SK-N-SH (cell line): ENCODE data around the gene TMEM114. TPM values are rescaled to one million over a fixed set of nuclear protein-coding genes. Genes with fewer than 3 reads are reported as not detected.

Source experiments
- CTCF ChIA-PET: fragments of 300-600, 350-600 bp; formaldehyde crosslinking; extraction: SDS; loops from one replicate; lab custom pipeline; 2021; lab: Yijun Ruan, JAX
- POLR2A ChIA-PET: fragments of 350-600 bp; sonication (Branson Sonifier 250); formaldehyde crosslinking; extraction: SDS; loops from one replicate; lab custom pipeline; 2020; ENCODE audit warnings: antibody characterized with exemption, inconsistent platforms; lab: Yijun Ruan, JAX
- DNase-seq: peaks from one replicate; pipeline ENCODE4 v3.0.0; 2012
- H2AFZ ChIP-seq: fragments of 200-600 bp; sonication (generic); 2 replicates; pipeline ENCODE4 v1.8.1; 2016; ENCODE audit warnings: antibody characterized with exemption, mild to moderate bottlenecking, low read depth
- H3F3A ChIP-seq: fragments of 200-600 bp; sonication (generic); replicated peaks from 2 replicates; pipeline ENCODE3; 2016; ENCODE audit warnings: antibody characterized with exemption, mild to moderate bottlenecking; ENCODE audit not compliant: insufficient read depth
- H3K27ac ChIP-seq, 2 experiments: fragments of 200-500 bp in 1 of 2; fragments of 200-600 bp in 1 of 2; sonication (Bioruptor generic) in 1 of 2; sonication (generic), shearing (Covaris generic) in 1 of 2; 2 replicates each; pipeline versions ENCODE4 v1.5.1 to v1.6.1; 2014 to 2016; ENCODE audit warnings: low read depth in 2 of 2, inconsistent platforms in 1 of 2, low read length in 1 of 2, mild to moderate bottlenecking in 1 of 2, mixed read lengths in 1 of 2
- H3K27me3 ChIP-seq: fragments of 200-600 bp; sonication (generic), shearing (Covaris generic); 2 replicates; pipeline ENCODE4 v1.6.1; 2016; ENCODE audit warnings: mixed run types; ENCODE audit not compliant: insufficient read depth
- H3K36me3 ChIP-seq, 2 experiments: fragments of 200-500 bp in 1 of 2; fragments of 200-600 bp in 1 of 2; sonication (Bioruptor generic) in 1 of 2; sonication (generic) in 1 of 2; replicated peaks in 1 of 2; 2 replicates each; pipeline versions ENCODE3 to v1.5.1; 2014 to 2016; ENCODE audit warnings: low read length in 1 of 2, mild to moderate bottlenecking in 1 of 2; ENCODE audit not compliant: insufficient read depth in 2 of 2, control insufficient read depth in 1 of 2
- H3K4me1 ChIP-seq, 2 experiments: fragments of 200-500 bp in 1 of 2; fragments of 200-600 bp in 1 of 2; sonication (Bioruptor generic) in 1 of 2; sonication (generic), shearing (Covaris generic) in 1 of 2; 2 replicates each; pipeline versions ENCODE4 v1.5.1 to v1.6.1; 2014 to 2016; ENCODE audit warnings: low read depth in 1 of 2, low read length in 1 of 2, mixed run types in 1 of 2; ENCODE audit not compliant: insufficient read depth in 2 of 2, control insufficient read depth in 1 of 2
- H3K4me2 ChIP-seq: fragments of 200-600 bp; sonication (generic), shearing (Covaris generic); 2 replicates; pipeline ENCODE4 v1.6.1; 2017; ENCODE audit warnings: mixed run types
- H3K4me3 ChIP-seq, 2 experiments: fragments of 200-500 bp in 1 of 2; fragments of 200-600 bp in 1 of 2; sonication (Bioruptor generic) in 1 of 2; sonication (generic), shearing (Covaris generic) in 1 of 2; 2 replicates each; pipeline versions ENCODE4 v1.5.1 to v1.8.1; 2014 to 2016; ENCODE audit warnings: low read depth in 2 of 2, inconsistent platforms in 1 of 2, low read length in 1 of 2, mild to moderate bottlenecking in 1 of 2, mixed read lengths in 1 of 2, moderate library complexity in 1 of 2
- H3K79me2 ChIP-seq: fragments of 200-600 bp; sonication (generic); 2 replicates; pipeline ENCODE4 v1.8.1; 2017; ENCODE audit warnings: mild to moderate bottlenecking; ENCODE audit not compliant: insufficient read depth
- H3K9ac ChIP-seq: fragments of 200-600 bp; sonication (generic); 2 replicates; pipeline ENCODE4 v1.6.1; 2017; ENCODE audit warnings: mixed run types
- H3K9me2 ChIP-seq: fragments of 200-600 bp; sonication (generic); 2 replicates; pipeline ENCODE4 v1.6.1; 2017; ENCODE audit warnings: mixed run types
- H3K9me3 ChIP-seq: fragments of 200-600 bp; sonication (generic); 2 replicates; pipeline ENCODE4 v1.6.1; 2017; ENCODE audit warnings: mixed run types, mild to moderate bottlenecking, moderate library complexity
- H4K20me1 ChIP-seq: fragments of 200-600 bp; sonication (generic); 2 replicates; pipeline ENCODE4 v1.6.1; 2017; ENCODE audit warnings: mild to moderate bottlenecking, mixed run types; ENCODE audit not compliant: insufficient read depth
- ELF1 ChIP-seq: IDR thresholded peaks from 2 replicates; pipeline ENCODE4 v1.4.0; 2012
- GABPA ChIP-seq: IDR thresholded peaks from 2 replicates; pipeline ENCODE4 v1.4.0; 2012; ENCODE audit warnings: low read depth, mild to moderate bottlenecking
- NRF1 ChIP-seq: IDR thresholded peaks from 2 replicates; pipeline ENCODE4 v1.6.1; 2012; ENCODE audit warnings: low read depth, mild to moderate bottlenecking, low read length
- POLR2AphosphoS5 ChIP-seq: IDR thresholded peaks from 2 replicates; pipeline ENCODE4 v1.6.1; 2012; ENCODE audit warnings: low read depth, low read length
- RCOR1 ChIP-seq: fragments of 150-350 bp; IDR thresholded peaks from 2 replicates; pipeline ENCODE4 v1.6.1; 2017; ENCODE audit warnings: antibody characterized with exemption, low read length
- TAF1 ChIP-seq: IDR thresholded peaks from 2 replicates; pipeline ENCODE4 v1.6.1; 2012; ENCODE audit warnings: low read depth, mild to moderate bottlenecking, low read length, moderate library complexity, borderline replicate concordance
- TEAD4 ChIP-seq: IDR thresholded peaks from 2 replicates; pipeline ENCODE4 v1.4.0; 2012; ENCODE audit warnings: mild to moderate bottlenecking, borderline replicate concordance; ENCODE audit not compliant: insufficient read depth
- YY1 ChIP-seq: IDR thresholded peaks from 2 replicates; pipeline ENCODE4 v1.4.0; 2012; ENCODE audit warnings: low read depth, mild to moderate bottlenecking
- WGBS: methylation state at CpG from one replicate; pipeline ENCODE4 v1.1.6; 2017; ENCODE audit warnings: low lambda C conversion rate; 5-methylcytosine and 5-hydroxymethylcytosine counted together
- polyA plus RNA-seq, 3 experiments: library from polyadenylated mRNA; depleted of rRNA; stranded (reverse); fragments of >200 nt; gene quantifications; 2 replicates each; pipeline ENCODE4 v1.2.3, GENCODE V29; 2012
- TF ChIP-seq, protein P1 (sequence below): IDR thresholded peaks from 2 replicates; pipeline ENCODE4; 2012
- TF ChIP-seq, protein P2 (sequence below): fragments of 200-600 bp; sonication (generic); IDR thresholded peaks from 2 replicates; pipeline ENCODE4 v1.6.1; 2017; ENCODE audit warnings: antibody characterized with exemption, mild to moderate bottlenecking, moderate library complexity
- TF ChIP-seq, protein P3 (sequence below): IDR thresholded peaks from 2 replicates; pipeline ENCODE4 v1.4.0; 2012; ENCODE audit warnings: low read depth

The TMEM114 gene
- polyA plus RNA-seq, 1 of the 3 experiments (the other 2 are of a cell fraction) = not detected

DNA sequence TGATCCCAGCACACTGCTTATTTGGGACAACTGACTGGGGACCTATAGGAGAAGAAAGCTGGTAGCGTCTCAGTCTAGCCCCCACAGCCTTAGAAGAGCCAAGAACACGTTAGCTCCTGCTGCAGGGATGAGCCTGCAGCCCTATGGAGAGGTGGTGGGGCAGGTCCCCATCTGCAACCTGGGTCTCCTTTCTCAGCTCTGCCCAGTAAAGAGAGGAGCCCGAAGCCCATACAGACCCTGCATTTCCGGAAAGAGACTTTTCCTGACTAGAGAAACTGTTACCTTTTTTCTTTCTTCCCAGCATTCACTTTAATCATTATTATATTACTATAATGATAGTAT lies 32.0 kb upstream of the TMEM114 start:
- Histone ChIP-seq H3K79me2 (peaks cover 50% of the 10 kb centered on the region), H3K9me3 (no peaks in the 10 kb centered on the region), H3K9ac (peak overlapping the region; percentile 84), H4K20me1 (peaks cover 7% of the 10 kb centered on the region; the same call in 1 of the 2 replicates), H3K27ac (peak overlapping the region; percentile 59 to 70; a peak in 2 of 4 replicates), H3K9me2 (no peaks in the 10 kb centered on the region), H3K4me2 (peak overlapping the region; percentile 94), H3K36me3 (peaks cover 13 to 18% of the 10 kb centered on the region in 2 experiments), H3K4me1 (peaks cover 11 to 17% of the 10 kb centered on the region in 2 experiments; a peak in 3 of 4 replicates), H3F3A (peaks cover 3% of the 10 kb centered on the region), H2AFZ (peak overlapping the region; percentile 78; the same call in 1 of the 2 replicates), H3K4me3 (peak overlapping the region; percentile 91 to 98), H3K27me3 (peaks cover 3% of the 10 kb centered on the region; the same call in 1 of the 2 replicates)
- POLR2A ChIA-PET = no interaction called here
- CTCF ChIA-PET = interaction anchor here (0.6 to 2.4 kb wide), 4 partner anchors 13 to 397 kb away, joined by 3 to 10 read pairs (median 5); no protein-coding TSS in a partner anchor
- TF ChIP-seq GABPA (no peak), NRF1 (no peak)
- TF ChIP-seq, protein P1, sequence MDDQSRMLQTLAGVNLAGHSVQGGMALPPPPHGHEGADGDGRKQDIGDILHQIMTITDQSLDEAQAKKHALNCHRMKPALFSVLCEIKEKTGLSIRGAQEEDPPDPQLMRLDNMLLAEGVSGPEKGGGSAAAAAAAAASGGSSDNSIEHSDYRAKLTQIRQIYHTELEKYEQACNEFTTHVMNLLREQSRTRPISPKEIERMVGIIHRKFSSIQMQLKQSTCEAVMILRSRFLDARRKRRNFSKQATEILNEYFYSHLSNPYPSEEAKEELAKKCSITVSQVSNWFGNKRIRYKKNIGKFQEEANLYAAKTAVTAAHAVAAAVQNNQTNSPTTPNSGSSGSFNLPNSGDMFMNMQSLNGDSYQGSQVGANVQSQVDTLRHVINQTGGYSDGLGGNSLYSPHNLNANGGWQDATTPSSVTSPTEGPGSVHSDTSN = no peak
- peak; percentile 55 for DNase-seq
- WGBS = 3% methylated on average over 4 of the region's 4 CpGs

DNA sequence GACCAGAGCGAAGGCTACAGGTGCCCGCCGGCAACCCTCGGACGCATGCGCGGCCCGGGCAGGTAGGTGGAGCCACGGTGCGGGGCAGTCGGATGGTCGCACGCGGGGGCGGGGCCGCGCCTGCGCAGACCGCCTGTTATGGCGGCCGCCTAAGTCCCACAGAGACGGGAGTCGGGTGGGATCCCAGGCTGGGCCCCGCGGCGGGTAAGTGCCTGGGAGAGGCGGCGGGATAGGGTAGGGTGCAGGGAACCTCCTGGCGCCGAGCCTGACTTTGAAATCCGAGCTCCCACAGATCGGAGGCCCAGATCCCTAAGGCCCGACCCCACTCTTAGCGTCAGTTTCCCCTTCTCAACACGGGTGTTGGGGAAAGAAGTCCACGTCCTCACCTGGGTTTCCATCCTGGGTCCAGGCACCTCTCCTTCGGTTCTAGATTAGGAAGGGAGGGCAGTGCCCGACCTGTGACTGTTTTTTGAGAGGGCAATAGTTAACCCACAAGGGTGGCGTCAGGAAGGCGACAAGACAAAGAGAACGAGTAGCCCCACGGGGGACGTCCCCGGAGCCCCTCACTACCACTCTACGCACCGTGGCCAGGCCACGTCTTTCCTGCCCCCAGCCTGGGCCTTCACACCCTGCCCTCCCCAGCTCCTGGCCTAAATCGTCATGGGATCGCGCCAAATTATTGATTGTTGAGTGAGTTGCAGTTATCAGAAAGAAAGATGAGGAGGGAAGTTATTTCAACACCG lies 31.4 kb upstream of the TMEM114 start, which contains the start of gene METTL22:
METTL22 (plus strand) TSS at position 127 of the 743 bp plus-strand sequence. CDS start 3,968 bp downstream, outside the sequence.
- POLR2A ChIA-PET = interaction anchor here (0.7 kb wide), 1 partner anchor 52 kb away, joined by 4 read pairs; no protein-coding TSS in a partner anchor
- Histone ChIP-seq H3F3A (peaks cover 3% of the 10 kb centered on the region), H2AFZ (peak within 1 kb of the TSS; percentile 78), H3K4me1 (peaks cover 11 to 17% of the 10 kb centered on the region in 2 experiments; a peak in 3 of 4 replicates), H3K9me3 (no peaks in the 10 kb centered on the region), H3K27ac (peak within 1 kb of the TSS; percentile 59 to 70; a peak in 3 of 4 replicates), H3K4me2 (peak within 1 kb of the TSS; percentile 94), H3K9ac (peak within 1 kb of the TSS; percentile 84), H3K36me3 (peaks cover 8 to 13% of the 10 kb centered on the region in 2 experiments), H3K27me3 (peaks cover 3% of the 10 kb centered on the region; the same call in 1 of the 2 replicates), H3K9me2 (no peaks in the 10 kb centered on the region), H3K4me3 (peak within 1 kb of the TSS; percentile 91 to 98), H3K79me2 (peaks cover 46% of the 10 kb centered on the region), H4K20me1 (peaks cover 7% of the 10 kb centered on the region; the same call in 1 of the 2 replicates)
- CTCF ChIA-PET = interaction anchor here (1.2 to 2.4 kb wide), 4 partner anchors 14 to 259 kb away, joined by 4 to 10 read pairs (median 5); no protein-coding TSS in a partner anchor
- DNase-seq = peak; percentile 99
- 0% methylated on average over 13 of the region's 51 CpGs for WGBS
- TF ChIP-seq POLR2AphosphoS5 (peak; percentile 84), GABPA (no peak), ELF1 (no peak), TAF1 (peak; percentile 74; the same call in 1 of the 2 replicates), NRF1 (peak; percentile 93), TEAD4 (no peak), RCOR1 (0 out of 2 replicates have a peak, but pooled peaks have one; percentile 27), YY1 (peak; percentile 93)
- TF ChIP-seq, protein P2, sequence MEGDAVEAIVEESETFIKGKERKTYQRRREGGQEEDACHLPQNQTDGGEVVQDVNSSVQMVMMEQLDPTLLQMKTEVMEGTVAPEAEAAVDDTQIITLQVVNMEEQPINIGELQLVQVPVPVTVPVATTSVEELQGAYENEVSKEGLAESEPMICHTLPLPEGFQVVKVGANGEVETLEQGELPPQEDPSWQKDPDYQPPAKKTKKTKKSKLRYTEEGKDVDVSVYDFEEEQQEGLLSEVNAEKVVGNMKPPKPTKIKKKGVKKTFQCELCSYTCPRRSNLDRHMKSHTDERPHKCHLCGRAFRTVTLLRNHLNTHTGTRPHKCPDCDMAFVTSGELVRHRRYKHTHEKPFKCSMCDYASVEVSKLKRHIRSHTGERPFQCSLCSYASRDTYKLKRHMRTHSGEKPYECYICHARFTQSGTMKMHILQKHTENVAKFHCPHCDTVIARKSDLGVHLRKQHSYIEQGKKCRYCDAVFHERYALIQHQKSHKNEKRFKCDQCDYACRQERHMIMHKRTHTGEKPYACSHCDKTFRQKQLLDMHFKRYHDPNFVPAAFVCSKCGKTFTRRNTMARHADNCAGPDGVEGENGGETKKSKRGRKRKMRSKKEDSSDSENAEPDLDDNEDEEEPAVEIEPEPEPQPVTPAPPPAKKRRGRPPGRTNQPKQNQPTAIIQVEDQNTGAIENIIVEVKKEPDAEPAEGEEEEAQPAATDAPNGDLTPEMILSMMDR = no peak
- TF ChIP-seq, protein P3, sequence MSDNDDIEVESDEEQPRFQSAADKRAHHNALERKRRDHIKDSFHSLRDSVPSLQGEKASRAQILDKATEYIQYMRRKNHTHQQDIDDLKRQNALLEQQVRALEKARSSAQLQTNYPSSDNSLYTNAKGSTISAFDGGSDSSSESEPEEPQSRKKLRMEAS = peak; percentile 51; the same call in 1 of the 2 replicates
